ENCODE measurements around the gene EML4. TPM values are rescaled to one million over a fixed set of nuclear protein-coding genes. Genes with fewer than 3 reads are reported as not detected.

Gene EML4
- total and polyA plus RNA-seq, 2 of the 13 experiments (the other 11 are each of a cell fraction or from before 2014, with no cell fraction given), result 243 to 476 TPM

DNA sequence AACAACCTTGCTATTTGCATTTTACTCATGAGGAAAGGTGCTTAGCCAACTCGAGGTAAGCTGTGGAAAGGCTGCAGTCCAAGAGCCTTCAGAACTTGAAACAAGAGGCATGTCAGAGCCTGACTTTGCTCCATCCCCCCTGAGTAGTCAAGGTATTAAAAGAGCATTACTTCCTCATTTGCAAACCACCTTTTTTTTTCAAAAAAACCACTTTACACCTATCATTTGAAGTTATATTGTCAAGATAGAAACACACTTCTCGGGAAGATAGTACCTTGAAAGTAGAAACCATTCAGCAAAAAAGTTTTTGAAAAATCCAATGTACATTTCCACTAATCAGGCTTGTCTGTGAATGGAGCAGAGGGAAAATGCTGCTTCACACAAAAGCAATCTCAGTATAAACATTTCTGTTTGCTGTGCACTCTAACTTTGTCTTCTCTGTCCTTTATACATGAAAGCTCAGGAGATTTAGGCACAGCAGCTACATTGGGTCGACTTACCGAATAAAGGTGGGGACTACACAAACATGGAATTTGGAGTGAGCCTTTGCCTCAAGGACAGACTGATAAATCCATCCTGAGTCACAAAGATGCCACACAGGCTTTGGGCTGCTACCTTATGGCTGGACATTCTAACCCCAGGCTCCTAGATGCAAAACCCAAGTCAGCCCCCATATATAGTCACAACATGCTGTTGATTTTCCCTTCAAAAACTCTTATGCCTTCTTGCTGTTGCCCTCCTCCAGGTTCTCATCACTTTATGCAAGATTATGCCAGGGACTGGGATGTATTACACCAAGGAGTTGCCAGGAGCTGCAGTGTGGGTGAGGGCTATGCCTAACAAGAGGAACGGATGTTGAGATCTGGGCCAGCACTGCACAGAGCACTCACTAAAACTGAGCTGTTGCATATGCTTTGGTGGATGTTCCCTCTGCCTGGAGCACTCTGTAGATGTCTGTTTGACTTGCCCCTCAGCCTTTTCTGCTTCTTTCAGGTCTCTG lies 41.4 kb upstream of the EML4 start (continued):
- TF ChIP-seq SMAD3 (CRISPR knock-in tag; IDR thresholded peaks at IDR 0.05) (peak; percentile 32; the same call in 1 of the 2 replicates), SRY (CRISPR knock-in tag; IDR thresholded peaks at IDR 0.05) (no peak), NPAS2 (CRISPR knock-in tag; IDR thresholded peaks at IDR 0.05; ENCODE audit: borderline replicate concordance) (no peak), NFE2 (CRISPR knock-in tag; IDR thresholded peaks at IDR 0.05) (no peak), PHF21A (CRISPR knock-in tag; IDR thresholded peaks at IDR 0.05) (peak; percentile 93), ELF3 (CRISPR knock-in tag; IDR thresholded peaks at IDR 0.05) (peak; percentile 87), PPARG (CRISPR knock-in tag; conservative IDR thresholded peaks at IDR 0.05) (peak; percentile 89), SMAD1 (CRISPR knock-in tag; IDR thresholded peaks at IDR 0.05; ENCODE audit: borderline replicate concordance, low read depth) (no peak; the same call in 1 of the 2 replicates), ZBTB1 (CRISPR knock-in tag; IDR thresholded peaks at IDR 0.05; ENCODE audit: borderline replicate concordance) (no peak), KDM3A (CRISPR knock-in tag; IDR thresholded peaks at IDR 0.05; ENCODE audit: low read depth) (peak; percentile 30), ZNF749 (CRISPR knock-in tag; IDR thresholded peaks at IDR 0.05; ENCODE audit: borderline replicate concordance) (0 out of 2 replicates have a peak, but pooled peaks have one; percentile 56), RFXAP (CRISPR knock-in tag; IDR thresholded peaks at IDR 0.05; ENCODE audit: borderline replicate concordance) (0 out of 2 replicates have a peak, but pooled peaks have one; percentile 53), SIN3B (IDR thresholded peaks at IDR 0.05; ENCODE audit: low read length) (no peak), MAFK (conservative IDR thresholded peaks at IDR 0.05 in 1 of 2, IDR thresholded peaks at IDR 0.05 in 1 of 2; ENCODE audit: low read length in 2 of 2) (no peak)
- TF ChIP-seq, protein P1, sequence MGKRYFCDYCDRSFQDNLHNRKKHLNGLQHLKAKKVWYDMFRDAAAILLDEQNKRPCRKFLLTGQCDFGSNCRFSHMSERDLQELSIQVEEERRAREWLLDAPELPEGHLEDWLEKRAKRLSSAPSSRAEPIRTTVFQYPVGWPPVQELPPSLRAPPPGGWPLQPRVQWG (CRISPR knock-in tag; IDR thresholded peaks at IDR 0.05; ENCODE audit: borderline replicate concordance, low read depth), result no peak
- TF ChIP-seq, protein P2, sequence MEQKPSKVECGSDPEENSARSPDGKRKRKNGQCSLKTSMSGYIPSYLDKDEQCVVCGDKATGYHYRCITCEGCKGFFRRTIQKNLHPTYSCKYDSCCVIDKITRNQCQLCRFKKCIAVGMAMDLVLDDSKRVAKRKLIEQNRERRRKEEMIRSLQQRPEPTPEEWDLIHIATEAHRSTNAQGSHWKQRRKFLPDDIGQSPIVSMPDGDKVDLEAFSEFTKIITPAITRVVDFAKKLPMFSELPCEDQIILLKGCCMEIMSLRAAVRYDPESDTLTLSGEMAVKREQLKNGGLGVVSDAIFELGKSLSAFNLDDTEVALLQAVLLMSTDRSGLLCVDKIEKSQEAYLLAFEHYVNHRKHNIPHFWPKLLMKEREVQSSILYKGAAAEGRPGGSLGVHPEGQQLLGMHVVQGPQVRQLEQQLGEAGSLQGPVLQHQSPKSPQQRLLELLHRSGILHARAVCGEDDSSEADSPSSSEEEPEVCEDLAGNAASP (CRISPR knock-in tag; IDR thresholded peaks at IDR 0.05; ENCODE audit: borderline replicate concordance), result peak; percentile 74; the same call in 1 of the 2 replicates
- TF ChIP-seq, protein P3, sequence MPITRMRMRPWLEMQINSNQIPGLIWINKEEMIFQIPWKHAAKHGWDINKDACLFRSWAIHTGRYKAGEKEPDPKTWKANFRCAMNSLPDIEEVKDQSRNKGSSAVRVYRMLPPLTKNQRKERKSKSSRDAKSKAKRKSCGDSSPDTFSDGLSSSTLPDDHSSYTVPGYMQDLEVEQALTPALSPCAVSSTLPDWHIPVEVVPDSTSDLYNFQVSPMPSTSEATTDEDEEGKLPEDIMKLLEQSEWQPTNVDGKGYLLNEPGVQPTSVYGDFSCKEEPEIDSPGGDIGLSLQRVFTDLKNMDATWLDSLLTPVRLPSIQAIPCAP (CRISPR knock-in tag; IDR thresholded peaks at IDR 0.05; ENCODE audit: low read depth), result no peak
- TF ChIP-seq, protein P4, sequence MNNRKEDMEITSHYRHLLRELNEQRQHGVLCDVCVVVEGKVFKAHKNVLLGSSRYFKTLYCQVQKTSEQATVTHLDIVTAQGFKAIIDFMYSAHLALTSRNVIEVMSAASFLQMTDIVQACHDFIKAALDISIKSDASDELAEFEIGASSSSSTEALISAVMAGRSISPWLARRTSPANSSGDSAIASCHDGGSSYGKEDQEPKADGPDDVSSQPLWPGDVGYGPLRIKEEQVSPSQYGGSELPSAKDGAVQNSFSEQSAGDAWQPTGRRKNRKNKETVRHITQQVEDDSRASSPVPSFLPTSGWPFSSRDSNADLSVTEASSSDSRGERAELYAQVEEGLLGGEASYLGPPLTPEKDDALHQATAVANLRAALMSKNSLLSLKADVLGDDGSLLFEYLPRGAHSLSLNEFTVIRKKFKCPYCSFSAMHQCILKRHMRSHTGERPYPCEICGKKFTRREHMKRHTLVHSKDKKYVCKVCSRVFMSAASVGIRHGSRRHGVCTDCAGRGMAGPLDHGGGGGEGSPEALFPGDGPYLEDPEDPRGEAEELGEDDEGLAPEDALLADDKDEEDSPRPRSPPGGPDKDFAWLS (CRISPR knock-in tag; IDR thresholded peaks at IDR 0.05; ENCODE audit: borderline replicate concordance), result no peak
- TF ChIP-seq, protein P5, sequence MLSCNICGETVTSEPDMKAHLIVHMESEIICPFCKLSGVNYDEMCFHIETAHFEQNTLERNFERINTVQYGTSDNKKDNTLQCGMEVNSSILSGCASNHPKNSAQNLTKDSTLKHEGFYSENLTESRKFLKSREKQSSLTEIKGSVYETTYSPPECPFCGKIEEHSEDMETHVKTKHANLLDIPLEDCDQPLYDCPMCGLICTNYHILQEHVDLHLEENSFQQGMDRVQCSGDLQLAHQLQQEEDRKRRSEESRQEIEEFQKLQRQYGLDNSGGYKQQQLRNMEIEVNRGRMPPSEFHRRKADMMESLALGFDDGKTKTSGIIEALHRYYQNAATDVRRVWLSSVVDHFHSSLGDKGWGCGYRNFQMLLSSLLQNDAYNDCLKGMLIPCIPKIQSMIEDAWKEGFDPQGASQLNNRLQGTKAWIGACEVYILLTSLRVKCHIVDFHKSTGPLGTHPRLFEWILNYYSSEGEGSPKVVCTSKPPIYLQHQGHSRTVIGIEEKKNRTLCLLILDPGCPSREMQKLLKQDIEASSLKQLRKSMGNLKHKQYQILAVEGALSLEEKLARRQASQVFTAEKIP (CRISPR knock-in tag; IDR thresholded peaks at IDR 0.05; ENCODE audit: borderline replicate concordance), result no peak
- TF ChIP-seq, protein P6, sequence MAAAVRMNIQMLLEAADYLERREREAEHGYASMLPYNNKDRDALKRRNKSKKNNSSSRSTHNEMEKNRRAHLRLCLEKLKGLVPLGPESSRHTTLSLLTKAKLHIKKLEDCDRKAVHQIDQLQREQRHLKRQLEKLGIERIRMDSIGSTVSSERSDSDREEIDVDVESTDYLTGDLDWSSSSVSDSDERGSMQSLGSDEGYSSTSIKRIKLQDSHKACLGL (CRISPR knock-in tag; IDR thresholded peaks at IDR 0.05), result no peak

Data from HepG2 (cell line).